ENCODE data around the gene RAB9A.
"Not testable (repeated sequence)": the region's sequence is repeated elsewhere in the genome, so short reads cannot be mapped to it uniquely, and the experiment has no call there.

Gene RAB9A, protein sequence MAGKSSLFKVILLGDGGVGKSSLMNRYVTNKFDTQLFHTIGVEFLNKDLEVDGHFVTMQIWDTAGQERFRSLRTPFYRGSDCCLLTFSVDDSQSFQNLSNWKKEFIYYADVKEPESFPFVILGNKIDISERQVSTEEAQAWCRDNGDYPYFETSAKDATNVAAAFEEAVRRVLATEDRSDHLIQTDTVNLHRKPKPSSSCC

DNA sequence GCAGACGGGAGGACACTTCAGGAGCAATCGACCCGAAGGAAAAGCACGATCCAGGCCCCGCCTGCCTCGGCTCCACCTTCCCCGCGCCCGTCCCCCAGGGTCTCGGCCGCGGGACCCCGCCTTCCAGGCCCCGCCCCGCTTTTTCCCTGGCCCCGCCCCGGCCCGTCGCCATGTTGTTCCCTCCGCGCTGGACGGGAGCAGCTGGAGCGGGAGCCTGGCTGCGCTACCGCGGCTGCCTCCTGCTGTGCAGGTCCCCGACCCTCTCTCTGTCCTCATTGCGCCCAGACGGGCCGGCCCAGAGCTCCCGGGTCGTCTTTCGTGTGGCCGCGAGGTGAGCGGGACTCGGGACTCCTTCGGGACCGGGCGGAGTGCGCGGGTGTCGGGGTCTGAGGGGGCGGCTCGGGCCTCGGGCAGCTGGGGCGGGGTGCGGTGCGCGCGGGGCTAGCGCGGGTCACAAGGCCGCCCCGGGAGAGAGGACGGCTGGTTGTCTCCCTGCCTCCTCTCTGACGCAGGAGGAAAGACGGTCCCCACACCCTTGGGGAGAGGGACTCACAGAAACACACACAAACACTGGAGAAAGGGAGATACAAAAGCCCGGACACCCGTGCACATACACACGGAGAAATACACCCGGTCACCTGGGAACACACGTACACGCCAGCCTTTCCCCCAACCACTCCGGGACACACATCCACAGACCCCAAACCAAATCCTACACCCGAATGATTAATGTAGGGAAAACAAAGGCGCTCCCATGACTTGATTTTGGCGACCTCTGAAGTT lies at the start of gene RAB9A:
RAB9A (plus strand) TSS at position 171 of the 783 bp plus-strand sequence. CDS start 19,619 bp downstream, outside the sequence.
- peak; percentile 89 for DNase-seq

DNA sequence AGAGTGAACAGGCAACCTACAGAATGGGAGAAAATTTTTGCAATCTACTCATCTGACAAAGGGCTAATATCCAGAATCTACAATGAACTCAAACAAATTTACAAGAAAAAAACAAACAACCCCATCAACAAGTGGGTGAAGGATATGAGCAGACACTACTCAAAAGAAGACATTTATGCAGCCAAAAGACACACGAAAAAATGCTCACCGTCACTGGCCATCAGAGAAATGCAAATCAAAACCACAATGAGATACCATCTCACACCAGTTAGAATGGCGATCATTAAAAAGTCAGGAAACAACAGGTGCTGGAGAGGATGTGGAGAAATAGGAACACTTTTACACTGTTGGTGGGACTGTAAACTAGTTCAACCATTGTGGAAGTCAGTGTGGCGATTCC lies 47.2 kb upstream of the RAB9A start:
- not testable (repeated sequence) for DNase-seq

DNA sequence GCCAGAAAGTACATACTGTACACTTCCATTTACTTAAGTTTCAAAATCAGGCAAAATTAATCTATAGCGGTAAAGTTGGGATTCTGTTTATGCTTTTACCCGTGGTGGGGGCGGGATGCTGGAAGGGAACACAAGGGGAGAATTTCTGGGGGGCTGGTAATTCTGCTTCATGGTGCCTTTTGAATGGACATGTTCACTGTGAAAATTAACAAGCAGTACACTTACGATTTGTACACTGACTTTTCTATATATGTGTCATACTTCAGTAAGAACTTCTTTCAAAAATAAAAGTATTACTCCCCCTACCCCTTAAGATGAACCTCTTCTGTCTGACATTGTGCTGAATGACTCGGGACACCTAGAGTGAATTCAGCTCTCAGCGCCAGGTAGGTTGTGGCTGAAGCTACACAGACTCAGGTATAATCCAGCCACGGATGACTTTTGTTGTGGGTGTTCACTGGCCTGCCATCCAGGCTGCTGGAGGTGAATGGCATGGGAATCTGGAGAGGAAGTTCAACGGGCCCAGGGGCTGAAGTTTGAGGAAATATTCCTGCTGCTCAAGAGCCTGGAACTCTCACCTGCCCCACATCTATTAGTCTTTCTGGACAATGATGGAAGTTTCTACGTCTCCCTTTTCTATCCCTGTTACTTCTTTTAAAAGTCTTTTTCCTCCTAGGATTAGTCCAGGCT lies 43.3 kb upstream of the RAB9A start:
- DNase-seq, result no peak

DNA sequence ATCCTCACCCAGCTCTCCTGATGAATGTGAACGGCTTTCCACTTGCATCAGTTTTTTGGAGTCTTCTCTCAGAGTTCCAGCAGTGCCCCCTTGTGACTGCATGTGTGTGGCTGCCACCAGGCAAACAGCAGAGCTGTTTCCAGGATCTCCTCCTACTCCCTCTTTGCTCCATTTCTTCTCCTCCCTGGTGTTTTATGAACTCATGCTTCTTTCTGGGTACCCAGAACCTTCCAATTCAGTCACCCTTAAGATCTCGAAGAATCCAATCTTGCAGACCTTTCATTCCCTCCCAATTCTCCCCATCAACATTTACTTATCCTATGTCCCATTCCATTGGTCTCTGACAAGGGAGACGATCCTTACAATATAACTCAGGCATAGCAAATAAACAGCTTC lies 42.8 kb upstream of the RAB9A start:
- DNase-seq, result peak; percentile 53

DNA sequence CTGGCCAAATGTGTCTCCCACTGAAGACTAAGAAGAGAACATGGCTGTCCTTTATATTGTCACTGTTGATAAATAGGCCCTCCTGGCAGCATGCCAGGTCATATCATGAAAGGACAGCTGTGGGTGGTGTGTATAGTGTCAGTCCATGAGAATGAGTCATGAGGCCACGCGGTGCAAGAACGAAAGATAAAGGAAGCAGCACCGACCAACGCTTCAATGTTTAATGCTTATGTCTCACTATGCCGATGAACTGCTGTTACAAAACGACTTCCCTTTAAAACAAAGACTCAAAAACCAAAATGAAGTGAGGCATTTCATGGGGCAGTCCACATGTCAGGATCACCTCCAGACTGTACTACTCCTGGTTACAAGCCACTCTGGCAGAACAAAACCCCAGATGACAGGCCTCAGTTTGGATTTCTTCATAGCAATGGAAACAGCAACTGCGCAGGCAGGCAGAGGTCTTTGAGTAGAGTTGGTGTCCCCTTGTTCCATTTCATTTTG lies 41.2 kb upstream of the RAB9A start:
- peak; percentile 72 for DNase-seq

DNA sequence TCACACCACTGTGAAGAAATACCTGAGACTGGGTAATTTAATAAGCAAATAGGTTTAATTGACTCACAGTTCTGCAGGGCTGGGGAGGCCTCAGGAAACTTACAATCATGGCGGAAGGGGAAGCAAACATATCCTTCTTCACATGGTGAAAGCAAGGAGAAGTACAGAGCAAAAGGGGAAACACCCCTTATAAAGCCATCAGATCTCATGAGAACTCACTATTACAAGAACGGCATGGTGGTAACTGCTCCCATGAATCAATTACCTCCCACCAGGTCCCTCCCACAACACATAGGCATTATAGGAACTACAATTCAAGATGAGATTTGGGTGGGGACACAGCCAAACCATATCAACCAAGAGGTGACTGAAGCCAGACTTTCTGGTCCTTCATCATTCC lies 40.6 kb upstream of the RAB9A start:
- not testable (repeated sequence) for DNase-seq

DNA sequence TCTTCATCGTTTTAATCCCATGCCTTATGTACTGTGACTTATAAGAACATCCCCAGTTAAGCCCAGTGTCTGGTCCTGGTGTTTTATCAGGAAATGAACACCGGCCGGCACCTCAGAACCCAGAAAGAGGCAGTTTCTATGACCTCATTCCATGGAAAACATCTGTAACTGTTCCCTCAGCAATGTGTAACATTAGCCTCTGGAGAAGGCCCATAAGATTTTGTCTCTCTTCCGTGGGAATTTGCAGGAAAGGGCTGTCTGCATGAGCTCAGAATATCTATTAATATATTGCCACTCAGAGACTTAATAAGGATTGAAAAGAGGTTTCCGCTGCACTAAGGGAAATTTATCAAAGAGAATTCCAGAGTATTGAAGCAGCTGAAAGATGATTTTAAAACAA lies 39.1 kb upstream of the RAB9A start:
- DNase-seq, result no peak

DNA sequence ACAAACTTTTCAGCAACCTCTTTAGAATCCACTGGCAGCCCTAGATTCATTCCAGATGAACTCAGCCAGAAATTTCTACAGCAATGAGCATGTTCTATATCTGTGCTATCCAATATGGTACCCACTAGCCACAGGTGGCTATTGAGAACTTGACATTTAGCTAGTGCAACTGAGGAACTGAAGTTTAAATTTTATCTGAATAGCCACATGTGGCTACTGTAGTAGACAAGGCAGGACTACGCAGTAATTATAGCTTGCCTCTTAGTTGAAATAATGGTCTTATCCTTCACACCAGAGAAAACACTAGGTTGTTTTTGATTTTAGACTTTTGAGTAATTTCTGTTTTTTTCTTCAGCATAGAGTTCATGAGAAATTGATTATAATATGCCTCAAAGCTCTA lies 38.6 kb upstream of the RAB9A start:
- no peak for DNase-seq

DNA sequence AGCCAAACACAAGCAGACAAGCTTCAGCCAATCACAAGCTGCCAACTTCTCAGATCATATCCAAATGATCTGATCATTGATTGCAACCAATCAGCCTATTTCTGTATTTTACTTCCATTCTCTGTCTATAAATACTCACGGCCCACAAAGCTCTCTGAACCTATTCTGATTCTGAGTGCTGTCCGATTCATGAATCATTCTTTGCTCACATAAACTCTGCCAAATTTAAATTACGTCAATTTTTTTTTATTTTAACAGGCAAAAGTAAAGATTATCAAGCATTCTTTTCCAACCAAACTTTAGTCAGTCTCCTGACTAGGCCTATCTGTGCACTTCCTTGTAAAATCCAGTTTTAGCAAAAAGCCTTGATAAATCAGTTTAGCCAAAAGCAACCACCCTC lies 37.8 kb upstream of the RAB9A start:
- DNase-seq, result no peak

DNA sequence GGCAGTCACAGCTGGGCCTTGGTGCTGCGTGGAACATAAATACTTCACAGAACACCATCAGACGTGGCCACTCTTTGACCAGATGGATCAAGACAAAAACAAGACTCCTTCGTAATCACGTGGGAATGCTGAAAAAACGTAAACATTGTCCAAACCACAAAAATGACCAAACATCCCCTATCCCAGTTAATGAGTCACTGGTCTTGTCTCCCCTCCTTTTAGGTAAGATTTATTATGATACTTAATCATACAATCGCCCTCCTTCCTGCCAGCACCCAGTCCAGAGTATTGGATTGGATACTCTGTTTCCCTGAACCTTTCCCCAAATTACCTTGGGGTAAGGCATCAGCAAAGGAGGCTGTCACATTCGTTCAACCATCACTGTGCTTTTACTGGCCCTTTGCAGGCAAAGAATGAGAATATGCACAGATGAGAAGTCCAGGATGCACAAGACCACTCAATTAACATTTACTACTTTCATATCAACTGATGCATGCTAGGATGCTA lies 36.6 kb upstream of the RAB9A start:
- DNase-seq, result no peak

DNA sequence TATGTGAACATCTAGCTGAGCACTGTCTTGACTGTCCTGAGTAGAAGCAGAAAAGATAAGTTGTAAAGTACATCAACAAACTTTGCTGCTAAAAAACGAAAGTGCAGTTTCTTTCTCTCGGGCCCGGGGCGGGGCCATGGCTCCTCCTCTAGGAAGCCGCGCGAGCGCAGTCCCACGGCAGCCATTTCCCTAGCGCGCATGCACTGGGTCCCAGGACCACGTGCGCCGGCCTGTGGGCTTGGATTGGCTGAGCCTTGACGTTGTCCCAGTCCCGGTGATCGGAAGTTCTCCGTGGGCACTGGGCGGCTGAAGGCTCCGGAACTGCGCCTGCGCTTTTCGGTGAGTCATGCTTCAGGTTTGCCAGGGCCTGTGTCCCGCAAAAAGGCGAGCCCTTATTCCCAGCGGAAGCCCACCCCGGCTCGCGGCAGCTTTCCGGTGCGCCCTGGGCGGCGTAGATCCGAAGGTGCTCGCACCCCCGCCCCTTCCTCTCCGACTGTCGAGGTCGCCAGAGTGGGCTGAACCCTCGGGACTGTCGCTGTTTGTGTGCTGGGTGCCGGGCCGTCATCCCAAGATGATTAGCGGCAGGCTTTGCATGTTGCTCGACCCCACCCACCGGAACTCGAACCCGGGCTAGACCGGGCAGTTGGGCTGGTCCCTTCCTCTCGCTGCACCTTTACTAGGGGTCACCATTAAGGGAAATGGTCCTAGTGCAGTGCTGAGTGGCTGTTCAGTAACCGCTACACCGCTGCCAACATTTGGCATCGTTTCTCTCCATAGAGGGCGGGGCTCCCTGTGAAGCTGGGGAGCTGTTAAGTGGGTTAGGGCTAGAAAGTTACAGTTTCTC lies 35.9 kb upstream of the RAB9A start, which contains the start of gene TCEANC:
TCEANC (plus strand) TSS at position 292 of the 844 bp plus-strand sequence. CDS start 9,368 bp downstream, outside the sequence.
- peak; percentile 98 for DNase-seq

DNA sequence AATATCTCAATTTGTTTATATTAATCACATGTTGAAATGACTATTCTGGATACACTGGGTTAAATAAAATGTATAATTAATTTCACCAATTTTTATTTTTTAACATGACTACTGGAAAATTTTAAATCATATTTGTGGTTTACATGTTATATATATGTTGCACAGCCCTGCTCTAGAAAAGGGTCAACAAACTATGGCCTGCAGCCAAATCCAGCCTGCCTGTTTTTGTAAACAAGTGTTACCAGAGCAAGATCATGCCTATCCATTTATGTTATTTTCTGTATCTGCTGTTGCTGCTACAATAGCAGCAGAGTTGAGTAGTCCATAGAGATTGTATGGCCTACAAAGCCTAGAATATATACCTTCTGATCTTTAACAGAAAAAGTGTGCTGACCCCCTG lies 34.8 kb upstream of the RAB9A start:
- no peak for DNase-seq

DNA sequence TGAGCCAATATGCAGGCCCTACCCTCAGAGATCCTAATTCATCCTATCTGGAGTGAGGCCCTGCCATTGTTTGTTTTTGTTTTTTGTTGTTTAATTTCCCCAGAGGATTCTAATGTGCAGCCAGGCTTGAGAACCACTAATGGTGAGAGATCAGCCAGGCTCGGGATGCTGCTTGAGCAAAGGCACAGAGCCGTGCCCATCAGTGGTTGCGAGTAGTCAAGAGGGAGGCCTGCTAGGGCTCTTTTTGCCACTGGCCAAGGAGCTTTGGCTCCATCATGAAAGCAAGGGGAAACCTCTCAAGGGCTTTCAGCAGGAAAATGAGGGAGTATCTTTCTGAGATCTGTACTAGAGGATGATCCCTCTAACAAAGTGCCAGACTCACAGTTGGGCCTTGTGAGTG lies 33.3 kb upstream of the RAB9A start:
- no peak for DNase-seq

DNA sequence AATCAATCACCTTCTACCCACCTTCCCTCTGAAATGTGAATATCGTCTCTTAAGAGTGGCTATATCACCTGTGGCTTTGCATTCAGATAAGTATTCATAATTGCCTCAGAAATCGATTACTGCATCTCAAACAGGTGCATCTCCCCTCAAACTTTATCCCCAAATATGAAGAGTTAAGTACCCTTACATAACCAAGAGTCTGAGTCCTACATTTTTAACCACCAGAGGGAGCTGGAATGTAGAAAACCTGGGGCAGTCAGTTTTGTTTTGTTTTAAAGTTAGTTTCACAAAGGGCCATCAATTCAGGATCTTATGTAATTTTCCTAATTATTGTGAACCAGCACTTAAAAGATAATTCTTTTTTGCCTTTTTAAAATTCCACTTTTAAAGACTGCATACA lies 30.3 kb upstream of the RAB9A start:
- DNase-seq, result peak; percentile 61

DNA sequence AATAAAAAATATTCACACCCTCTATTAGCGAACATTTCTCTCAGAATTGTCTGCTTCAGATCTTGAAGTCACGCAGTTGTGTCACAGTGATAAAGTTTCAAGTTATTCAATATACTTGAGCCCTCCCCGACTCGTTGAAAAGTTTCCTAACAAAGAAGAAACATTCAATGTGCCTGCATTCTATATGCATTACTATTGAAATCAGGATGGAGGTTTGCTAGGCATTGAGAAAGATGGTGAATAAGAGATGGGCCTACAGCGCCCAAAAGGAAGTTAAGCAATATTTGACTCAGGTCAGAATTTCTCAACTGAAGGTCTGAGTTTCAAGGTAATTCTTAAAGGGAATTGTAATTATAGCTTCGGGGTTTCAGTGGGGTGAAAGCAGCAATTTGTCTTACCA lies 29.9 kb upstream of the RAB9A start:
- DNase-seq, result no peak

DNA sequence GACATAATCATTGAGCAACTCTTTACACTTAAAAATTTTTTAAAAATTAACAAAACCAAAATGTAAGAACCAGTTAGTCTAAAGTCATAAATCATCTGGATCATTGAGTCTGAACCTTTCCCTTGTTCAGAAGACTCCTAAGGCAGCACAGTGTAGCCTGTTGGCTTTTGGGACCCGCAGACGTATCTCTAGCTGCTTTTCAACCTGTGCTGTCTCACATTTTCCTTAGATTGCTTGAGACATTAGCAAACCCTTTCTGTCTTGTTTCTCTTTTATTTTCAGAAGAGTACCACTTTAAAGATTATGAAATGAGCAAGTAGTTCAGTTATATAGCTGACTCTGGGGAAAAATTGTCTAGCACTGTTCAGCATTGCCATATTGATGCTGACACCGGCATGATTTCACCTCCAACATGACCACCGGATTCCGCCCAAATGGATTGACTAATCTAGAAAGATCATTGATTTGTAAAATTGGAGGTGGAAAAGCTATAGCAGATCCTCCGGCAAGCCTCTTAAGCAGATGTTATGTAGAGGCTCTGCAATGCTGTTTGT lies 27.1 kb upstream of the RAB9A start:
- peak; percentile 24 for DNase-seq

DNA sequence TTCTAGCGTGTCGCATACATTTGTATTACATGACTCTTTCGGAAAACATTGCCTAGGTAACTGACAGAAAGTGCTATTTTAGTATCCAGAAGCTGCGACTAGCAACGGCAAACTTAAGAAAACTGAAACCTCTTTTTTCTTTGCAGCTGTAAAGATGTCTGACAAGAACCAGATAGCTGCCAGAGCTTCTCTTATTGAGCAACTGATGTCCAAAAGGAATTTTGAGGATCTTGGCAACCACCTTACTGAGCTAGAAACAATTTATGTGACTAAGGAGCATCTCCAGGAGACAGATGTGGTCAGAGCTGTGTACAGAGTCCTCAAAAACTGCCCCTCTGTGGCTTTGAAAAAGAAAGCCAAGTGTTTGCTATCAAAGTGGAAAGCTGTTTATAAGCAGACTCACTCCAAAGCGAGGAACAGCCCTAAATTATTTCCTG lies 26.6 kb upstream of the RAB9A start:
- no peak for DNase-seq

DNA sequence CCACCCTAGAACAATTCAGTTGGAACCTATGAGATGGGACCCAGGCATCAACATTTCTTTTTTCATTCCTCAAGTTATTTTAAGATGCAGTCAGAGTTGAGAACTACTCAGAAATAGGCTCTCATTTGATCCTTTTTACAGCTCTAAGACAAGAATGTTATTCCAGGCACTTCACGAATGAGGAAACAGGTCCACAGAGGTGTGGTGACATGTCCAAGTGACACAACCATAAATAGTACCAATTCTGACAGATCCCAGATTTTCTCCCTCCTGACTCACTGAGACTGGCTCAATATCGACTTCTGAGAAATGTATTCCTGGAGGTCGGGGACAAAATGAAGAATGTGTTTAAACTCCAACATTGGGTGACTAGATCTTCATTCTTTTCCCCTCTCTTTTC lies 24.9 kb upstream of the RAB9A start:
- DNase-seq, result no peak

DNA sequence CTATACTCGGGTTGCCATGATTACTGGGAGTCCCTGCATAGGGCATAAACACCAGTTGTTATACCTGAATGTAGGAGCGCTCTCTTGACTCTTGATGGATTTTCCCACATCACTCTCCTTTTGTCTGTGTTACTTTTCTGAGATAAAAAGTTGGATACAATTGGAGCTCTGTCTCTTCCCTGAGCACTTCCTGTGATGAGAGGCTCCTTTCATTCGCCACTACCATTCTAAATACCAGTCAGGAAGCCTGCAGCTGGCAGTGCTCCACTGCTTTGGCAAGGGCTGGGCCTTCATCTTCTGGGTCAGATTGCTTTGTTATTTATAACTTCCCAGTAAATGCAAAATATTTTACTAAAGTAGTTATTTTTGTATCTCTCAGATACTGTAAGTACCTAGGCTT lies 22.1 kb upstream of the RAB9A start:
- DNase-seq, result no peak

DNA sequence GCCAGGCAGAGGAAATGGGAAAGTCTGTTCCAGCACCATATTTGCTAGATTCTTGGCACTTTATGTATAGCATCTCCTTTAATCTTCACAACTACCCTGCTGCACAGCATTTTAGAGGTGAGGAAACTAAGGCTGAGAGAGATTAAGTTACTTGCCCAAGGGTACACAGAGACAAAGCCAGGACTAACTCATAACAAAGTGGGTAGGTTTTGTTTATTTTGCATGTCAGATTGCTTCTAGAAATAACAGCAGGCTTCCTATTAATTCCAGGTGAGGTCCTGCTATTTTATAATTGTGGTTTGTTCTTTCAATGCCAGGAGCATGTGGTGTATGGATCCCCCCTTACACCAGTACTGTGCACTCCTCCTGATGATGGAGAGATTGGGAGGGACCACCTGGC lies 21.0 kb upstream of the RAB9A start:
- no peak for DNase-seq

DNA sequence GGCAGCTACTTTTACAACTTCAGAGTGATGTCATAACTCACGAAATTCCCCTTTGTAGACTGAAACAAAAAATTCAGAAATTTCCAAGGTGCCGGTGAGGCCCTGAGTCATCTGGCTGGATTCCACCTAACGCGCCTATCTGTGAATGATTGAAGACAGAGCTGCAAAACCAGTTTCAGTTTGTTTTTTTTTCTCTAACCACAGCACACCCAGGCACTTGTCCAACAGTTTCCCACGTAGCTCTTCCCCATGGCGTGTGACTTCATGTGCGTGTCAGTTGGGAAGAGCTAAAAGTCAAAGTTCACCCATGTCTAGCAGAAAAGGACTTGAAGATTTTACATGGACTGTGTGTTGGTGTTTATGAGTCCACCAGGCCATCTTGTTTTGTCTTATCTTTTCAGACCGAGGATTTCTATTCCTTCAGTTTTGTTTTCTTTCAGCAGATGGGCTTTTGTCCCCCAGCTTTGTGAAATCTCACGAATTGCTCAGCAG lies 19.6 kb upstream of the RAB9A start:
- DNase-seq, result peak; percentile 67

DNA sequence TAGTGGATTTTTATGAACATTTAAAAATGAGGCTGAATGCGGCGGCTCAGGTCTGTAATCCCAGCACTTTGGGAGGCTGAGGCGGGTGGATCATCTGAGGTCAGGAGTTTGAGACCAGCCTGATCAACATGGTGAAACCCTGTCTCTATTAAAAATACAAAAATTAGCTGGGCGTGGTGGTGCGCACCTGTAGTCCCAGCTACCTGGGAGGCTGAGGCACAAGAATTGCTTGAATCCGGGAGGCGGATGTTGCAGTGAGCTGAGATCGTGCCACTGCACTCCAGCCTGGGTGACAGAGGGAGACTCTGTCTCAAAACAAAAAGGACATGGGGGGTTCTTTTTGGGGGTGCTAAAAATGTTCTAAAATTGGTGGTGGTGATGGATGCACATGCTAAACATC lies 19.2 kb upstream of the RAB9A start:
- DNase-seq, result not testable (repeated sequence)

All from activated CD4-positive, alpha-beta T cell treated with anti-CD3 and anti-CD28 coated beads, Interleukin-2, Interleukin-6, amounts not matched to agents 100 ng/mL and 50 ng/mL, durations not matched to agents 16 hours and 8 hours (primary cell).